A549 (cell line): Measurements from ENCODE around the gene ARL4D.
A peak's percentile ranks its signal among the peaks of the same experiment; 100 is the strongest.

Experiments used
- MYC ChIP-seq: IDR thresholded peaks from 2 replicates; pipeline ENCODE4 v1.6.1; 2012; ENCODE audit warnings: mild to moderate bottlenecking, inconsistent platforms, low read length, improper control_type of control experiment, borderline replicate concordance
- POLR2A ChIP-seq: IDR thresholded peaks from 2 replicates; pipeline ENCODE4 v1.6.1; 2012; ENCODE audit warnings: mild to moderate bottlenecking, low read length
- TF ChIP-seq, protein P1 (sequence below): fragments of >200 bp; sonication (Bioruptor Twin); formaldehyde crosslinking; IDR thresholded peaks from 3 replicates; pipeline ENCODE4 v1.5.1; 2016

DNA sequence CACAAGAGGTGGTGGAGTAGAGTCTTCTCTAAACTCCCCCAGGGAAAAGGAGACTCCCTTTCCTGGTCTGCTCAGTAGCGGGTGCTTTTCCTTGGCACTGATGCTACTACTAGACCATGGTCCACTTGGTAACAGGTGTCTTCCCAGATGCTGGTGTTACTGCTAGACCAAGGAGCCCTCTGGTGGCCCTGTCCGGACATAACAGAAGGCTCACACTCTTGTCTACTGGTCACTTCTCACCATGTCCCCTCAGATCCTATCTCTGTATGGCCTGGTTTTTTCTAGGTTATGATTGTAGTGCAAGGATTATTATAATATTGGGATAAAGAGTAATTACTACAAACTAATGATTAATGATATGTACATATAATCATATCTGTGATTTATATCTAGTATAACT is 49.7 kb upstream of the ARL4D start:
- TF ChIP-seq, protein P1, sequence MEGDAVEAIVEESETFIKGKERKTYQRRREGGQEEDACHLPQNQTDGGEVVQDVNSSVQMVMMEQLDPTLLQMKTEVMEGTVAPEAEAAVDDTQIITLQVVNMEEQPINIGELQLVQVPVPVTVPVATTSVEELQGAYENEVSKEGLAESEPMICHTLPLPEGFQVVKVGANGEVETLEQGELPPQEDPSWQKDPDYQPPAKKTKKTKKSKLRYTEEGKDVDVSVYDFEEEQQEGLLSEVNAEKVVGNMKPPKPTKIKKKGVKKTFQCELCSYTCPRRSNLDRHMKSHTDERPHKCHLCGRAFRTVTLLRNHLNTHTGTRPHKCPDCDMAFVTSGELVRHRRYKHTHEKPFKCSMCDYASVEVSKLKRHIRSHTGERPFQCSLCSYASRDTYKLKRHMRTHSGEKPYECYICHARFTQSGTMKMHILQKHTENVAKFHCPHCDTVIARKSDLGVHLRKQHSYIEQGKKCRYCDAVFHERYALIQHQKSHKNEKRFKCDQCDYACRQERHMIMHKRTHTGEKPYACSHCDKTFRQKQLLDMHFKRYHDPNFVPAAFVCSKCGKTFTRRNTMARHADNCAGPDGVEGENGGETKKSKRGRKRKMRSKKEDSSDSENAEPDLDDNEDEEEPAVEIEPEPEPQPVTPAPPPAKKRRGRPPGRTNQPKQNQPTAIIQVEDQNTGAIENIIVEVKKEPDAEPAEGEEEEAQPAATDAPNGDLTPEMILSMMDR, result 0 out of 3 replicates have a peak, but pooled peaks have one; percentile 5
- TF ChIP-seq POLR2A, result no peak
- TF ChIP-seq MYC, result no peak
